Activated CD4-positive, alpha-beta T cell treated with anti-CD3 and anti-CD28 coated beads, Interleukin-2, amount 50 U/mL, for 4 hours (primary cell): Measurements from ENCODE around the gene RTF1.

ENCODE experiments used
- DNase-seq, 2 experiments: peaks; one replicate each; pipeline ENCODE4 v3.0.0-alpha.2; 2020

RTF1 gene

GRCh38 chr15:41510728-41511127 is 93.8 kb downstream of the RTF1 start:
- no peak for DNase-seq

GRCh38 chr15:41511331-41511898 is 94.5 kb downstream of the RTF1 start:
- DNase-seq: no peak

GRCh38 chr15:41511899-41512369 is 95.0 kb downstream of the RTF1 start:
- DNase-seq: peak in 1 of 2 experiments; percentile 18

GRCh38 chr15:41512512-41512939 is 95.6 kb downstream of the RTF1 start:
- DNase-seq: no peak

- no peak for DNase-seq
Measured at GRCh38 chr15:41512940-41513505, 96.1 kb downstream of the RTF1 start.

GRCh38 chr15:41513506-41514227 is 96.8 kb downstream of the RTF1 start, which contains the start of gene LTK:
LTK (minus strand) TSS chr15:41513827; CDS start chr15:41513709, 118 bp downstream.
- DNase-seq: no peak

- DNase-seq: no peak
Measured at GRCh38 chr15:41517895-41518449, 101.1 kb downstream of the RTF1 start.

- DNase-seq: no peak
Measured at GRCh38 chr15:41520636-41521035, 103.7 kb downstream of the RTF1 start.

GRCh38 chr15:41521614-41522013 is 104.7 kb downstream of the RTF1 start:
- no peak for DNase-seq

- DNase-seq: no peak
Measured at GRCh38 chr15:41523097-41523496, 106.2 kb downstream of the RTF1 start.

- DNase-seq: no peak
Measured at GRCh38 chr15:41530363-41530956, 113.6 kb downstream of the RTF1 start.
